ENCODE measurements around the gene C1orf105.

C1orf105 gene

DNA sequence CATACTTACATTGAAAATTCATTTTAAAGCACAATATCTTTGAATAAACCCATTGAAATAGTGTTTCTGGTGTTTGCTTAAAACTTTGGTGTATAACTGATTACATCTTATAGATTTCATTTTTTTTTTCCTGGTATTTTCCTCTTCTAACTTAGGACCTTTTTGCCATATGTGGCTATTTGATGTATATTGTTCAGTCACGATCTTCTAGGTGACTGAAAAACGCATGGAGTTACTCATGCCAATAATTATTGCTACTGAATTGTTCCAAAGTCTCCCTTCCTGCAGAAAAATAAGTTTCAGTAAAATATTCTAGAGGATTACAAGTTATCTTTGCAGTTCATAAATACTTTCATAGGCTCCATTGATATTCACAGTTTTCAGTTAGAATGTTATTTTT lies 22.9 kb upstream of the C1orf105 start:
- DNase-seq, result no peak

DNA sequence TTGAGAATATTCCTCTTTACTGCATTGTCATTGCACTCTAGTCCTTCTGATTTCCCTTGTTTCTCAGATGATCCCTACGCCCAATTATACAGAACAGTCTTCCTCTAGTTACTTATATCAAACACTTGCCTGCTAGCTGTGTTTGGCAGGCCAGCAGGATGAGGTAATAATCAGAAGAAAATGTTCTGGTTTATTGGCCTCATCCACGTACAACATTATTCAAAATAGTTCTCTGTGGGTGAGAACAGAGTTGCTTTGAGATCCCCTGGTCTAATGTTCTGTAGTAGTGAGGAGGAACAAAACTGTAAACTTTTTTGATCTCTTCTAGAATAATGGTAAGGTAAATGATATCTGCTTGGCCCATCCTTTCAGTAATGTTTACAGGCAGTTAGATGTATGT lies 22.3 kb upstream of the C1orf105 start:
- no peak for DNase-seq

DNA sequence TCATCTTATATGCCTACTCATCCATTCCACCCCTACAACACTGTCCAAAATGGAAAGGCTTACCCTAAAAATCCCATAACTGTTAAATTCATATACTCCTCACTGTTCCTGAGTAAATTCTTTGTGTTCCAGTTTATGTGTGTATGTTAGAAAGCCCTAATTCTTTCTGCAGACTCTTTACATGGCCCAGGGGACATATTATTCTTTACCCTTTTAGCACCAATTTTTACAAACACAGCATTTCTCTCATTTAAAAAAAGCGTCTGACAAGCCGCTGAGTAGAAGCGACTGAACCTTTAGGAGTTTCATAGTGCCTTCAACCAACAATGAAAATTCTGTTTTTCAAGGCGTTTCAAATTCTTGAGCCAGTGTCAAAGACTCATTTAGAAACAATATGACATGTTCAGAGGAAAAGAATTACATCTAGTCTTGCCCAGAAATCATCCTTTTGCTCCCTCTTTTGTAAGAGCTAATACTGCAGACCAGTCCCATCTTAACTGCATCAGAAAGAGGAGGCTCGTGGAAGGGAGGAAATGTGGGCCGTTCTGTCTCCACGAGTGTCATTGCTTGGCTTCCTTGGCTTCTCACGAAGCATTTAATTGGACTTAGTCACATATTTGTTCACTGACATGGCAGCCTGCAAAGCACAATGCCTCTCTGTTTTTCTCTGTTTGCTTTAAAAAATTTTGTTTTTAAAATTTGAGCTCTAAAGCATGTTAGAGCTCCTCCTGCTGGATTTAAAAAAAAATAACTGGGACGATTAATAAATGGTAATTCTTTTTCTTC lies 21.3 kb upstream of the C1orf105 start:
- no peak for DNase-seq

DNA sequence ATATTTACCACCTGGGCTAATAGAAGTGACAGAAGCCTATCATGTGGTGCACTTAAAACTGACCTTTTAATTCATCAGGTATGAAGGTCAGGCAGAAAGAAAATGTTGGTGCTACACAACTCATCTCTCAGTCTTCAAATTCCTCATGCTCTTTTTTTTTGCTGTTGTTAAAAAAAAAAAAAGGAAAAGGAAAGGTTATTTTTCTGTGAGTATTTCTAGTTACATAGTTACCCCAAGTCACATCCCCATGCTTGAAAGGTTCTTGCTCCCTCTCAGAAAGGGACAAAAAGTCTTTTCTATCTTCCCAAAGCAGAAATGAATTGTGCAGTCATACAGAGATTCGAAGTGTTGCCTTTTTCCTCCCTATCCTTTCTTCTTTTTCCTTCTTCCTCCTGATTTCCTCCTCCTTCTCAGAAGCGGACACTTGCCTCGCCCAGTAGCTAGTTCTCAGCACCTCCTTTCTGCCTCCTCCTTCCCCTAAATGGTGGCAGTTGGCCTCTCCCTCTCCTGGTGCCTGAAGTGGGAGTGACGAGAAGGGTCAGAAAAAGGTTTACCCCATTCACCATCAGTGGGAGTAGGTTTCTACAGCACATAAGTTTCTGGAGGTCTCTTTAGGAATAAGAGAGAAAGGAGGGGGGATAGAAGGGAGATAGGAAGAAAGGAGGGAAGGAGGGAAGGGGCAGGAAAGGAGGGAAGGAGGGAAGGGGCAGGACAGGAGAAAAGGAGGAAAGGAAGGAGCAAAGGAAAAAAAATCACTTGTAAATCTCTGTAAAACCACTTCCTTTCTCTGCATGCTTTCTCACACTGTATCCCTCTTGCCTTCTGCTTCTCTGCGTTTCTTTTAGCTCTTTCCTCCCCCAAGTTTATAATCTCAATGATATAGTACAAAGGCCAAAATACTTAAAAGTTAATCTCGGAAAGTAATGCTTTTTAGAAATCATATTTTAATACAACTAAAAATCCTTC lies 20.4 kb upstream of the C1orf105 start:
- no peak for DNase-seq

DNA sequence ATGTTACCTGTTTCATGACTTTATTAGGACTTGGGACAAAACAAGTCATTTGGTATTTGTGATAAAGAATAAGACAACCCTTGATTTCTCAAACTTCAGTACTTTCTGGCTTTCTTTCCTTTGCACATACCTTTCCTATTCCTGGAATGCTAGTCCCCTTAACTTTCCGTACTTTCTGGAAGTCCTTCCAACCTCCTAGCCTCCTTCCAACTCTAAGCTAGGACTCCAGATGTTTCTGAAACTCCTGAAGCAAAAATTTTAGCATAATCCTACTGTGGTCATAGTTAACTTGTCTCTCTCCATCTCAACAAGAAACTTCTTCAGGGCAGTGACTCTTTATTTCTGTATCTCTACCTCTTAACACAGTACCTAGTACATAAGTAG lies 19.8 kb upstream of the C1orf105 start:
- no peak for DNase-seq

DNA sequence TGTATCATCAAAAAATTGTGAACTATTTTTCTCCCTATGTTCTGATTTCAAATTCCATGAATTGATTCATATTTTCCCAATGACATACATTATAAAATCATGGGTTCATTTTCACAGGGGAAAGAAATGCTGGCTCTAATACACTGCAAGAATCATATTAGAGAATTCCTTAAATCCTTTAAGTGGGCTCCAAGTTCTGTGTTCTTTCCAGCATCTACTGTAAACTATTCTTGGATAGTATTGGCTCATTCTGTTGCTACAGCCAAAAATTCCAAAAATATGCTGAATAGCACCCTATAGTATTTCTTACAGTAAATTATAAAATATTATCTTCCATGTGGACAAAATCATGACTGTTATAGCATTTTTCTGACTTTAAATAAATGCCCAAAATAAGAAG lies 19.0 kb upstream of the C1orf105 start:
- no peak for DNase-seq

DNA sequence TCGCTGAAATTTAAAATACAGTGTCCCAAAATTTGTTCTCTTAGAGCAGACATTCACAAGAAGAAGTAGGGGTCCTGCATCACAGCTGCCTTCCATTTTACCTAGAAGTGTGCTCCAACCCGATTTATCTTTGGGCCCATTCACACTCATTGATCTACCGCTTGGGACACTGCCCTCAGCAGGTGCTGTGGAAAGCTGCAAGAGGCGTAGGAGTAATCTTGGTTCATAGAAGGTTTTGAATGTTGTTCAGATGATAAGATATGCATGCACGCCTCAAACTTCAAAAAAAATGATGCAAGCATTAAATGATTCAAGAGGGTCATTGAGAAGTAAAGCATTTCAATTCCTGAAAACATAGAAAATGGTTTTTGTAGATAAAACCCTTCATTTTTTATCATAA lies 18.6 kb upstream of the C1orf105 start:
- DNase-seq, result no peak

DNA sequence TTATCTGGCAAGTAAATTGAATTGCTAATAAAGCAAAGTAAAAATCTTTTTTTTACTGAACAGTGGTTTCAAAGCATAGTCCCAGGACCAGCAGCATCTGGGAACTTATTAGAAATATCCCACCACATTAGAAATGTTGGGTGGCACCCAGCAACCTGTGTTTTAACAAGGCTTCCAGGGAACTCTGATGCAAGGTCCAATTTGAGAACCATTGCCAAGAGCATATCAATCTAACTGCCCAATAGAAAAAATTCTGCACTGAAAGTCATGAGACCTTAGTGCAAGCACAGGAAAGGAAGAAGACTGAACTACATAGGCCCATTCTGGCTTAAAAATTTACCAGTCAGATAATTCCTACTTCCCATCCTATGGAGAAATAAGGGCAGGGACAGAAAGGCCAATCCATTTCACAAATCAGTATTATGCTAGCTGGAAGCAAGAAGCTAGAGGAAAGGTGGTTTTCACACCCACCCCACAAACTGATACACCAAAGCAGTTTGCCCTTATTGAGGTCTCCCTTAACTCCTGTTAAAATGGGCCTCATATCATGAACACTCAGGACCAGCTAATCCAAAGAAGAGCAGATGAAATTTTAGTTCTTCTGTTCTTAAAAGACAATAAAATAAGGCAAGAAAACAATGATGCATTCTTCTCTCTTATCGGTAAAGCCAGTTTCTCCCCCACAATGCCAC lies 17.5 kb upstream of the C1orf105 start:
- no peak for DNase-seq

DNA sequence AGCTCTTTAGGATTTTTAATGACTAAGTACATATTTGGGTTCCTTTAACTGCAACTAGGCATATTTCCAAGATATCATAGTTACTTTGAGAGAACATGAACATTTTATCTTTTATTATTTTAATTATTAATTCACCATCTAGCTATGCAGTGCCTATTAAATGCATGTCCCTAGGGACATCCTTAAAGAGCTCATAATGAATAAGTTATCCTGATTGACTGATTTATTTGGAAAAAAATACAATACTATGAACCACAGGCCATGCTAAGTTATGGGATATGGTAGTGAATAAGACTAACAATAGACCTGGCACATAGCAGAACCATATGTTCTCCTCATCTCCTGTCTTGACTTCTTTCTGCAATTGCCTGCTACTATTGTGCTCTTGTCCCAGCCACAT lies 16.4 kb upstream of the C1orf105 start:
- no peak for DNase-seq

DNA sequence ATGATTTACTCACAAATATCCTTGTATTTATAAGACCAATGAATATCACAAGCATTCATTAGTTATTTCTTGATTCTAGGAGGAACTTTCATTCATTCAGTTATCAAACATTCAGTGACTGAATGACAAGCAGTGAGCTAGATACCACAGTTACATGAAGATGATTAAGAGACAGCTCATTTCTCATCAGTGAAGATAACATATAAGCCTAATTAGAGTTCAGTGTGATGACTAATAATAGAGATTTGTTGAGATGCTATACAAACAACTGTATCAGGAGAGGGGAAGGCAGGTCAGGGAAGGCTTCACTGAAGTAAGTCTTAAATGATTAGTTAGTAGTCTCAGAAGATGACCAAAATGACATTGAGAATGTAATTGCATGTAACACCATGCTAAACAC lies 14.6 kb upstream of the C1orf105 start:
- DNase-seq, result no peak

DNA sequence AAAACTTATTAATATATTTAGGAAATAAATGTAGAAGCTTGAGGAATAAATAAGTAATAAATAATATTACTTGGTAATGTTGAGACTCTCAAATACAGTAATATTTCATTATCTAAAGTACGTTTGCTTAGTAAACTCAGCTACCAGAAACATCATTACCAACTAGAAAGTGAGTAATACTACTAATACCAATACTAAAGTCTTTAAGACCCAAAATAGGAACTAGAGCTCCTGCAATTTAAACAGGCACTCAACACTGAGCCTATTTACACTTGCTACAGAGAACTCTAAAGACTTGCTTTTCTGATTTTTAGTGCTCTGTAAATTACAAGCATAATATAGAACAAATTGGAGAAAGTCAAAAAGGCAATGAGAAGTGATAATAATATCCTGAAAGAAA lies 13.5 kb upstream of the C1orf105 start:
- DNase-seq, result no peak

DNA sequence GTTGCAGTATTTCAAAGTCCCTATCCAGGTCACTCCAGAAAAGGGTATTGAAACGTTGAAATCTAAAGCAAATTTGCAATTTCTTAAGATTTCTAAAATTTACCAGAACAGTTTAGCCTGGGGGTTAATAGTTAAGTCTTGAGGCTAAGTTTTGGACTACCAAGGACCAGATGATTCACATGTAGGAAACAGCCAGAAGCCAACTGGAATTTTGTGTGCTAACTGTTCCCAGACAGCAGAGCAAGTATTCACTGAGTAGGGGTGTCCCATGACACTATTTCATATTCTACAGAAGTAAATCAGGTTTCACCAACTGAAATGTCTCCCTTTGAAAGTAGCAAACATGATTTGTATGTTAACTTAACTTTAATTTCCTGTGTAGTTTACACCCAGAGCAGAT lies 11.5 kb upstream of the C1orf105 start:
- DNase-seq, result no peak

DNA sequence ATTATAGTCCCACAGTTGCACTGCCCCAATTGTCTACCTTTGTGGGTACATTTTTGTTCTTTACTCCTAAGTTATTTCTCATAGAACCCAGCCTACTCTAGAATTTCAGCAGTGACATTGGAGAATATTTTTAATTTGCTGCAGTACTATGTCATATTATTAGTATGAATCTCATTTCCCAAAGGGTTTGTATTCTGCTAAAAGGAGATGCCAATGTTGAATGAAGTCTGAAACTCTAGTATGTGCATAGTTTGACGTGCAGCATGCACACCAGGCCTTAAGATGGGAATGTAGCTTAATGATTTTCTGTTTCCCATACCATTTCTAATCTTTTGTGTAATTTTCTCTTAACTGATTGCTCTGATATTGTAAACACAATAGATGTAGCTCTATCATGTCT lies 10.5 kb upstream of the C1orf105 start:
- no peak for DNase-seq

DNA sequence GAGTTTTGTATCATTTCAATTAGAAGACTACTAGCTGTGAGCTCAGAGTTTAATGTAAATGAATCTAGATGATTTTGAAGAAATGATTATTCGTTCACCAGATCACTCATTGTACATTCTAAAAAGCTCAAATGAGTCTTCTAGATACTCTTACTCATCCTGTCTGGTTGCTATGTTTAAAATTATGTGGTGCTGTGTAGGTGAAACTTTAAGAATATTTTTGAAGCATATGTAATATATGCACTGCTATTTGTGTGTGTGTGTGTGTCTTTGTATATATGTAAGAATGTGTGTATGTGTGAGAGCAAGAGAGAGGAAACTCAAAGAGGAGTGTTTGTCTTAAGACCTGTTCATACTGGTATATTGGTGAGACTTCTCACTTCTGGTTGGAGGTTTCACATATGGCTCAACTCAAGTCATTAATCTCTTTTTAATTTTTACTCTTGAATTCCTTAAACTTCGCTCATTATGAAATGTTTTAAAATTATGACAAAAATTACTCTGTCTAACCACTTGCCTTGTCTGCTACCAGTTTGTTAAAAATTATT lies 8.6 kb upstream of the C1orf105 start:
- DNase-seq, result no peak

DNA sequence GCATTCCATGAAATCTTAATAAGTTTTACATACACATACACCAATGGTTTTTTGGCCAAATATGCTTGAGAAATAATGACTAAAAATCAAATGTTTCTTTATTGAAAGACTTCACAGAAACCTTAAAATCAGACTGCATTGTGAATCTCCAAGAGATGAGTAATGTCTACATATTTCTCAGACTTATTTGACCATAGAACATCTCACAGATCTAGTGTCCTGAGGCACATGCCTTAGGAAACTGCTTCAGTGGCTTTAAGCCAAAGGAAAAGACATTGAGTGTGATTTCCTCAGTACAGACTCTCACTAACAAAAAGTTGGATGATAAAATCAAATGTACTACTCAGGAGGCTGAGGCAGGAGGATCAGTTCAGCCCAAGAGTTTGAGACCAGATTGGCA lies 6.2 kb upstream of the C1orf105 start:
- no peak for DNase-seq

DNA sequence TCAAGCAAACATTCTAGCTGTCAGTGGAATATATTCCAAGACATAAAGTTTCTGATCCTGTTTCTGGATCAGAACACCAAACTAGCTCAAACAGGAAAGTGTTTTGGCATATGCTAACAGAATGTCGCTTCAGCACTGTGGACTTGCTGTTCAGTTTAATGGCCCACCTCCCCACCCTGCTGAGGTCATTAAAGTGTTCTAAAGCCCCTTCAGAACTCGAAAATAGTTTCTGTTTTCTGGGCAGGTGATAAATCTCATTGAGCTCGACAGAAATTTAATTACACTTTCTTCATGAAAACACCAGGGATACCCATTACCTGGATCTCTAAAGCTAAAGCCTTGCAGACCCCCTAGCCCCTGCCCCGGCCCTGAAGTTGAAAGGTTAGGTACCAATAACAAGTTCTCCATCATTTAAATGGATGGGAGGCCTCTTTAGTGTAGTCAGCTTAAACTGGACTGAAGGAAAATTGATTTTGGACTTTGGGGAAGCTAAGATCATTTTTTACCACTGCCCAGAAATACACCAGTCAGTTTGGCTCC lies 3.9 kb upstream of the C1orf105 start:
- no peak for DNase-seq

DNA sequence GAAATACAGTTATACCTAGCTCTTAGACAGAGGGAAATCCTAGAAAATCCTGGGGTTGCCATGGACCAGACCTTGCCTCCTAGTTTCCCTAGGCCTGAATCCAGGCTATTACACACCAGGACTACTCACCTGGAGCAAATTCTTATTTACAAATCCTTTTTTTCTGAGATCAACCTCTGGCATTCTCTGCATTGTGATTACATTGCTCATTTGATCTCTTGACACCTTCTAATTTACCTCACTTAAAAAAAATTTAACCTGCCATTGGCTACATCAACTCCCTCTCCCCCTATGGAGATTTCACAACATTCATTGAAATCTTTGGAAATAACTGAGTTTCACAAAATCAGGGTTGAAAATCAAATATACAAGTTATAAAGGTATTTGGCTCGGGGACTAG lies 2.9 kb upstream of the C1orf105 start:
- no peak for DNase-seq

DNA sequence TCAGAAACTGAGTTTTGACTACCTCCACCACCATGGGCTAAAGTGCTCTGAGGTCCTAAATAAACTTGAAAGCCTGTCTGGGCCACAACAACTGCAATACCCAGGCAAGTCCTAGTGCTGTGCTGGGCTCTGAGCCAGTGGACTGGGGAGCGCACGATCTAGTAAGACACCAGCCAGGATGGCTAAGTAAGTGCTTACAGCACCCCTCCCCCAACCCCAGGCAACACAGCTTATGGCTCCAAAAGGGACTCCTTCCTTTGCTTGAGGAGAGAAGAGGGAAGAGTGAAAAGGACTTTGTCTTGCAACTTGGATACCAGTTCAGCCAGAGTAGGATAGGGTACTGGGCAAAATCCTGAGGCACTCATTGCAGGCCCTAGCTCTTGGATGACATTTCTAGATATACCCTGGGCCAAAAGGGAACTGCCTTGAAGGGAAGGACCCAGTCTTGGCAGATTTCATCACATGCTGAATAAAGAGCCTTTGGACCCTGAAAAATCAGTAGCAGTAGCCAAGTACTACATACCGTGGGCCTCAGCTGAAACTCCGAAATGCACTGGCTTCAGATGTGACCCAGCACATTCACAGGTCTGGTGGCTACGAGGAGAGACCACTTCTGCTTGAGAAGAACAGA lies 1.6 kb downstream of the C1orf105 start:
- DNase-seq, result no peak

DNA sequence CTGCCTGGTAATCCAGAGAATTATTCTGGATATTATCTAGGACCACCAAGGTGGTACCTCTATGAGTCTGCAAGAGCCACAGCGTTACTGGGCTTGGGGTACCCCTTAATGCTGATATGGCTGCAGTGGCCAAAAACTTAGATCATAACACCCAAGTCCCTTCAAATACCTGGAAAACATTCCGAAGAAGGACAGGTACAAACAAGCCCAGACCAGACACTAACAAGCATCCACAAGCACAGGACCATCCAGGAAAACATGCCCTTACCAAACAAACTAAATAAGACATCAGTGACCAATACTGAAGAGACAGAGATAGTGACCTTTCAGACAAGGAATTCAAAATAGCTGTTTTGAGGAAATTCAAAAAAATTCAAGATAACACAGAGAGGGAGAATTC lies 2.9 kb downstream of the C1orf105 start:
- no peak for DNase-seq

DNA sequence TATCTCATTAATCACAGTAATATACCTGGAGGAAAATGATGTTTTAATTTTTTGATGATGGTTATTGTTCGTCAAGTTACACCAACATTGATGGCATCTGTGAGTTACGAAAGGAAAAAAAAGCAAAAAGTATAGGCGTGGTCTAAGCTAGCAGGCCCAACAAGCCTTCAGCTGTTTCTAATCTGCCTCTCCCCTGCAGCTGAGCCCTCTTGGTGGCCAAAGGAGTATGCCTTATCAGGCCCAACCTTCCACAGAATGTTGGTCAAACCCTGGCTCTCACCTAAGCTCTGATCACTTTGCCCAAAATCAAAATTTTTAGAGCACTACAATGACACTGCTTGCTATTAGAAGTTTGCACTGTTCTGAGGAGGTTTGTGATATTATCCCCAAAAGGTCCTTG lies 4.9 kb downstream of the C1orf105 start:
- DNase-seq, result no peak

DNA sequence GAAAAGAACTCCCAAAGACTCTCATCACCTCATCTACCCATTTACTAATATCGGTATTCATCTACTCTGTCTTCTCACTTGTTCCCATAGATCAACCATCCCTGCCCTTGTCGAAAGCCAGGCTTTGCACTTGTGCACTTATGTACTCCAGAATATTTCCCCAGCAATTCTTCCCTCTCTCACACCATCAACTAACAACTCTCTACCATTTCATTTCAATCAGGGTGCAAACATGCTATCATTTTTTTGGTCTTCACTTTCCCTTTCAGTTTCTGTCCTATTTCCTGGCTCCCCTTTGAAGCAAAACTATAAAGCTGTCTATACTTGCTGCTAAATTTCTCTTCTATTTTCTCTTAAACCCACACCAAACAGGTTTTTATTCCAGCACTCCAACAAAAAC lies 6.7 kb downstream of the C1orf105 start:
- no peak for DNase-seq

DNA sequence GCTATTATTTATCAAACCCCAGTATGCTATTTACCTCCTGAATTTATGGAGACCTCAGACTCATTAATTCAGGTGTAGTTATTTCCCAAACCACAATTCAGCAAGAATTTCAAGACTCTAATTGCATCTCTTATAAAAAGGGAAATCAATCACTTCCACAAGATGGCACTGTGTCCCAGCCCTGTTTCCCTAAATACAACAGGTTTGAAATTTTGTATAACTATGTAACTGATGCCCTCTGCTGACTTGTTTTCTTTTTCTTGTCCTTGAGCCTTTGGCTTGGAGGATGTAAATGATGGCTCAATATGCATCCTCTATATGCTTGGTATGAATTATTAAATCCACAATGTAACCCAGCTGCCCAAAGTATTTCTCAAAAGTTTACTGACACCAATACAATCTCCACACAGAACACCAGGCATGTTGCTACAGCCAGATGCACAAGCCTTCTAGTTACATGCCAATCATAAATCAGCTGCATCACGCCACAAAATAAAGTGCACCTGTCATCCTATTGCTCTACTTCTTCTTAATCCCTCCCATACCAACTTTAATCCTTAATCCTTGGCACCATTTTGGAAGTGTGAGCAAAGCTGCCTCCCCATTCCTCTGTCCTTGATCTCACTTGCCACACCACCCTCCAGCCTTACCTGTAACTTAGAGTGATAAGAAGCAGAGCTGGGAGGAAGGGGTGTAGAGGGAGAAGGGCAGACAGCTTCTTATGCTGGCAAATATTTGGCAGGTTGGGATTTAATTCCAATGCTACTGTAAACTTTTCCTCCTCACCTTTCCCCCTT lies 9.0 kb downstream of the C1orf105 start:
- DNase-seq, result no peak

Data from stimulated activated CD8-positive, alpha-beta memory T cell treated with anti-CD3 and anti-CD28 coated beads, Interleukin-4, amount 100 ng/mL, for 48 hours (primary cell).